Liver (tissue), 3 donors: ENCODE measurements around the gene NOL4.

Experiments
- CTCF ChIP-seq: fragments of 150-350 bp; IDR thresholded peaks from 2 replicates; pipeline ENCODE4 v1.5.1; 2017; ENCODE audit warnings: improper control_type of control experiment, low read depth, low read length; ENCODE audit not compliant: missing input control
- FOXA1 ChIP-seq: IDR thresholded peaks from 2 replicates; pipeline ENCODE4 v1.6.1; 2016; ENCODE audit warnings: antibody characterized with exemption
- GABPA ChIP-seq, 2 donors: IDR thresholded peaks in 1 of 2; conservative IDR thresholded peaks in 1 of 2; 2 replicates each; pipeline ENCODE4 v1.6.1; 2016; ENCODE audit warnings: antibody characterized with exemption in 2 of 2, mild to moderate bottlenecking in 1 of 2, moderate library complexity in 1 of 2
- JUND ChIP-seq, 2 donors: IDR thresholded peaks; 2 replicates each; pipeline ENCODE4 v1.6.1; 2016; ENCODE audit warnings: antibody characterized with exemption in 2 of 2
- MAX ChIP-seq: IDR thresholded peaks from 2 replicates; pipeline ENCODE4 v1.6.1; 2016; ENCODE audit warnings: antibody characterized with exemption
- NR2F2 ChIP-seq: IDR thresholded peaks from 2 replicates; pipeline ENCODE4 v1.6.1; 2016; ENCODE audit warnings: antibody characterized with exemption
- RAD21 ChIP-seq, 2 donors: IDR thresholded peaks; 2 replicates each; pipeline ENCODE4 v1.6.1; 2016; ENCODE audit warnings: antibody characterized with exemption in 2 of 2, mild to moderate bottlenecking in 2 of 2
- REST ChIP-seq: IDR thresholded peaks from 2 replicates; pipeline ENCODE4 v1.6.1; 2016; ENCODE audit warnings: antibody characterized with exemption, mild to moderate bottlenecking
- RXRA ChIP-seq, 2 donors: IDR thresholded peaks; 2 replicates each; pipeline ENCODE4 v1.6.1; 2017 to 2018; ENCODE audit warnings: antibody characterized with exemption in 2 of 2, mild to moderate bottlenecking in 1 of 2
- SP1 ChIP-seq: IDR thresholded peaks from 2 replicates; pipeline ENCODE4 v1.6.1; 2018; ENCODE audit warnings: antibody characterized with exemption, mild to moderate bottlenecking
- TAF1 ChIP-seq: conservative IDR thresholded peaks from 2 replicates; pipeline ENCODE4 v1.6.1; 2016; ENCODE audit warnings: antibody characterized with exemption, mild to moderate bottlenecking
- YY1 ChIP-seq: IDR thresholded peaks from 2 replicates; pipeline ENCODE4 v1.6.1; 2016; ENCODE audit warnings: antibody characterized with exemption, mild to moderate bottlenecking
- ZBTB33 ChIP-seq: IDR thresholded peaks from 2 replicates; pipeline ENCODE4 v1.6.1; 2016; ENCODE audit warnings: antibody characterized with exemption
- donor health status: healthy.
- donor health status: healthy.

- TF ChIP-seq CTCF = no peak
- no peak for TF ChIP-seq TAF1
- no peak for TF ChIP-seq FOXA1
- TF ChIP-seq NR2F2 = no peak
- no peak for TF ChIP-seq MAX
- TF ChIP-seq YY1 = no peak
- TF ChIP-seq ZBTB33 = no peak
- TF ChIP-seq SP1 = no peak
- TF ChIP-seq RXRA (IDR thresholded peaks at IDR 0.05) = no peak
- TF ChIP-seq JUND (IDR thresholded peaks at IDR 0.05) = no peak
- TF ChIP-seq GABPA (IDR thresholded peaks at IDR 0.05 in 1 of 2, conservative IDR thresholded peaks at IDR 0.05 in 1 of 2) = no peak
- no peak for TF ChIP-seq RAD21 (IDR thresholded peaks at IDR 0.05)
- TF ChIP-seq REST = no peak
These were observed 33.5 kb upstream of the NOL4 start for GRCh38 chr18:34258176-34258575.
